M059J (cell line): ENCODE results near the gene CES3. TPM values are rescaled to one million over a fixed set of nuclear protein-coding genes. Genes with fewer than 3 reads are reported as not detected.
A peak's percentile ranks its signal among the peaks of the same experiment; 100 is the strongest.
"Not testable (repeated sequence)": the region's sequence is repeated elsewhere in the genome, so short reads cannot be mapped to it uniquely, and the experiment has no call there.

Source experiments
- DNase-seq: peaks from one replicate; pipeline ENCODE4 v3.0.0-alpha.2; 2012; ENCODE audit warnings: low read depth
- total RNA-seq: library from RNA; depleted of rRNA; stranded (reverse); fragments of >200 nt; shearing (Covaris generic); gene quantifications from 2 replicates; pipeline ENCODE4 v1.2.3, GENCODE V29; 2014

CES3 gene
- total RNA-seq, 1 experiment from 2014 or later = 1.0 TPM

DNA sequence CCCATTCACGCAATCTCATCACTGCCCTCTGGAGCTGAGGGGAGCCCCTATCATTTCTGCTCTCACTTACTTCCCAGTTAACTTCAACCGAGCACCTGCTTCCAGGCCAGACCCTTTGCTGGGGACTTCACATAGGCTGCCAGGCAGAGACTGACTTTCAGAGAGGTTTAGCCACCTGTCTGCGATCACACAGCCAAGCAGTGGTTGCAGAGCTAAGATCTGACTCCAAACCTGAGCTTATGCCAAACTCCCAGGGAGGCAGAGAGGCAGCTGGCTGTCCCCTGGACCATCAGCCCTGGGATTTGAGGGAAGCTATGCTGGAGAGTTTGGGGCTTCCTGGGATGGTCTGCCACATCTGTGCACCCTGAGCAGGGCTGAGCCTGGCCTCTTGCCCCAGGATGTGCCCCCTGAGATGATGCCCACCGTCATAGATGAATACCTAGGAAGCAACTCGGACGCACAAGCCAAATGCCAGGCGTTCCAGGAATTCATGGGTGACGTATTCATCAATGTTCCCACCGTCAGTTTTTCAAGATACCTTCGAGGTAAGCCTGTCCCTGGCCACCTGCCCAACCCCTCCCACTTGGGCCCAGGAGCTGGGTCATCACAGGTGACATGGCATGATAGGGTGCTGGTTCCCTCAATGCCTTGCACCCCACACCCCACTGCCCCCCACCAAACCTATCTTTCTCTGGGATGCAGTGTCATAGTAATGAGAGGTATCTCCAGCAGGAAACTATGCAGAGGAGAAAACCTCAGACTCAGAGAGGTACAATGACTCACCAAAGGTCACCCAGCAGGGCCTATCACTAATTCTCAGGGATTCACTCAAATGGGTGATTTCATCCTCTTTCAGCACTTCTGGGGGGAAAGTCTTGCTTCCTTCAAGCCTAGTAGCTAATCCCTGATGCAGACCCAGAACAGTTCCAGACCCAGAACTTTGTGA lies 10.0 kb downstream of the CES3 start:
- peak; percentile 80 for DNase-seq

GRCh38 chr16:66972983-66973382 lies 11.9 kb downstream of the CES3 start:
- DNase-seq = no peak

GRCh38 chr16:66973716-66974115 lies 12.7 kb downstream of the CES3 start:
- no peak for DNase-seq

DNA sequence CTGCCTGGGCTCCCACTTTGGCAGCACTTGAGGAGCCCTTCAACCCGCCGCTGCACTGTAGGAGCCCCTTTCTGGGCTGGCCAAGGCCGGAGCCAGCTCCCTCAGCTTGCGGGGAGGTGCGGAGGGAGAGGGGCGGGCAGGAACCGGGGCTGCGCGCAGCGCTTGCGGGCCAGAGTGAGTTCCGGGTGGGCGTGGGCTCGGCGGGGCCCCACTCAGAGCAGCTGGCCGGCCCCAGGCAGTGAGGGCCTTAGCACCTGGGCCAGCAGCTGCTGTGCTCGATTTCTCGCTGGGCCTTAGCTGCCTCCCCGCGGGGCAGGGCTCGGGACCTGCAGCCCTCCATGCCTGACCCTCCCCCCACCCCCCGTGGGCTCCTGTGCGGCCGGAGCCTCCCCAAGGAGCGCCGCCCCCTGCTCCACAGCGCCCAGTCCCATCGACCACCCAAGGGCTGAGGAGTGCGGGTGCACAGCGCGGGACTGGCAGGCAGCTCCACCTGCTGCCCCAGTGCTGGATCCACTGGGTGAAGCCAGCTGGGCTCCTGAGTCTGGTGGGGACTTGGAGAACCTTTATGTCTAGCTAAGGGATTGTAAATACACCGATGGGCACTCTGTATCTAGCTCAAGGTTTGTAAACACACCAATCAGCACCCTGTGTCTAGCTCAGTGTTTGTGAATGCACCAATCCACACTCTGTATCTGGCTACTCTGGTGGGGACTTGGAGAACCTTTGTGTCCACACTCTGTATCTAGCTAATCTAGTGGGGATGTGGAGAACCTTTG lies 13.3 kb downstream of the CES3 start:
- DNase-seq = not testable (repeated sequence)

- not testable (repeated sequence) for DNase-seq
Measured at GRCh38 chr16:66974932-66975246, 13.8 kb downstream of the CES3 start.

GRCh38 chr16:66975302-66975893 lies 14.3 kb downstream of the CES3 start:
- no peak for DNase-seq

GRCh38 chr16:66976746-66977145 lies 15.7 kb downstream of the CES3 start:
- no peak for DNase-seq

DNA sequence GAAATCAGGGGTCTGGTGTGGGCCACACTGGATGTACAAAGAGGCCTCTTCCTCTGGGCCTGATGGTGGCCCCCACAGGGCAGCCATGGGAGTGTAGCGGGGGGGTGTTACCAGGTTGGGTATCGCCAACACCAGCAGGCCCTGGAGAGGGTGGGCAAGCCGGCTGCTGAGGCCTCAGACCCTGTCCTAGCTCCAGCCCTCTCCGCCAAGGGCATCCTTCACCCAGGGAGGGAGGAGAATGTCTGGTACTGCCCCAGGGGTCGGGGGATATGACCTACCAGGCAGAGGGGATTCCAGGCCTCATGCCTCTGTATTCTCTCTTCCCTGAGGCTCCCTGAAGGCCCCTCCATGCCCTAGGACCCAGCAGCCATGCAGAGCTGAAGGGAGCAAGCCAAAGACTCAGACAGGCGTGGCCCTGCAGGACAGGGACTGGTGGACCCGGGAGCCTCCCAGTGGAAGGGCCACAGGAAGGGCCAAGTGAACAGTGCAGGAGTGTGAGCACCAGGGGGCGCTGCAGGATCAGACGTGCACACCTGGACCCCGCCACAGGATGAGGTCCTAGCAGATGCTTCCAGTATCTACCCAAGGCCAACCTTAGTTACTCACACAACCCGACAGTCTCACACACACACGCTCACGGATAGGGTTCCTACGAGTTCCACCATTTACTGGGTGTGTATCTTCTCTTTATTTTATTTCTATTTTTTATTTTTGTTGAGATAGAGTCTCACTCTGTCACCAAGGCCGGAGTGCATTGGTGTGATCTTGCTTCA lies 16.5 kb downstream of the CES3 start:
- peak; percentile 77 for DNase-seq

- DNase-seq = no peak
Measured at GRCh38 chr16:66979011-66979717, 18.1 kb downstream of the CES3 start.

DNA sequence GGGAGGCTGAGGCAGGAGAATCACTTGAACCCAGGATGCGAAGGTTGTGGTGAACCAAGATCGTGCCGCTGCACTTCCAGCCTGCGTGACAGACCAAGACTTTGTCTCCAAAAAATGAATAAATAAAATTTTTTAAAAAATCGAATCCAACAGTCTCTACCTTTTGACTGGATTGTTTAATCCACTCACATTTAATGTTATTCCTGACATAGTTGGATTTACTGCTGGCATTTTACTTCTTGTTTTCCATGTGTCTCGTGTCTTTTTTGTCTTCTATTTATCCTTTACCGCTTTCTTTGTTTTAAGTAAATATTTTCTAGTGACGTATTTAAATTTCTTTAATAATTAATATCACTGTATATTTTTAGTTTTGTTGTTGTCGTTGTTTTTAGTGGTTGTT lies 22.0 kb downstream of the CES3 start:
- DNase-seq = no peak

GRCh38 chr16:66984892-66985311 lies 23.8 kb downstream of the CES3 start:
- DNase-seq = no peak

DNA sequence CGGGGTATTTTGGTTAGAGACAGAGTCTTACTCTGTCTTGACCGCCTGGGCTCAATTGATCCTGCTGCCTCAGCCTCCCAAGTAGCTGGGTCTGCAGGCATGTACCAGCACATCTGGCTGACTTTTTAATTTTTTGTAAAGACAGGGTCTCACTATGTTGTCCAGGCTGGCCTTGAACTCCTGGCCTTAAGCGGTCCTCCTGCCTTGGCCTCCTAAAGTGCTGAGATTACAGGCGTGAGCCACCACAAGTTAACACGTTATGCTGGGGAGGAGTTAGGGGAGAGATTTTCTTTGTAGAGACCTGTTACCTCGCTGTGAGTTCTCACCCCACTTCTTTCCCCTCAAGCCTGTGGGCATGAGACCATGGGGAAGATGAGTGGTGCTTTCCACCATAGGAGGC lies 25.5 kb downstream of the CES3 start:
- DNase-seq = no peak

DNA sequence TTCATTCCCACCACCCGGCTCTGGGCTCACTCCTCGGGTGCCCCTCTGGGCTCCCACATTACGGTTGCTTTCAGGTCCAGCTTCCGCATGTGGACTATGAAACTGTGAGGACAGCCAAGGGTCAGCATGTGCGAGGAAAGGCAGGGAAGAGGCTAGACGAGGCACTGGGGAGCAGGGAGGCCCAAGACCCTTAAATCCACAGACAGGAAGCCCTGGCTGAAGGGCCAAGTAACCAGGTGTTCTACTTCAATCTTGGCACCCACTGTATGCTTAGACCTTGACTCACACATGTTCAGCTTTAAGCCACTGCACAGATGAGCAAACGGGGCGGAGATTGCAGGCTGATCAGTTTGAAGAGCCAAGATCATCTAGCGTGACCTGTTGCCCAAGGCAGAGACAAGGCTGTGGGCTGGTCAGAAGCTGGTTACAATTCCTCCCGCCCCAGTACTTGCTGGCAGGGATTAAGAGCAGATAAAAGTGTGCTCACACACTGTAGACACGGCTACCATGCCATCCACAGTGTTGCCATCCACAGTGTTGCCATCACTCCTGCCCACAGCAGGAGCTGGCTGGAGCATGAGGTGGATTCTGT lies 27.2 kb downstream of the CES3 start, which contains the start of gene CES4A:
Gene CES4A, plus strand, starts transcription at position 393 of the 592 bp plus-strand sequence. Its CDS starts 184 bp downstream, at position 577.
- peak; percentile 40 for DNase-seq

DNA sequence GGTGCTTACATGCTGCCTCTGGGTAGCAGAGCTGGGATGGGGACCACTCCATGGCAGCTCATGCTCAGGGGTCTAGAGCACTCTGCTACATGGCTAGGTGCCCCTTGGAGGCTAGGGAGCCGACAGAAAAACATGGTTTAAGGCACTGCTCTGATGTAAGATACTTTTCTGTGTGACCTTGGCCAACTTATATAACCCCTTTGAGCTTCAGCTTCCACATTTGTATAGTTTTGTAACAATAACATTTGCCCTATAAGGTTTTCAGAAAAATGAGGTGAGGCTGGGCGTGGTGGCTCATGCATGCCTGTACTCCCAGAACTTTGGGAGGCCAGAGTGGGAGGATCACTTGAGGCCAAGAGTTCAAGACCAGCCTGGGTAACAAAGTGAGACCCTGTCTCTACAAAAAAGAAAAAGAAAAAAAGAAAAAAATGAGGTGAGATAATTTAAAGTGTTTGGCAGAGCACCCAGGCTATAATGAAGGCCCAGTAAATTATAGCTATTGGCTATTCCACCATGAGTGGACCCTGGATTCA lies 30.5 kb downstream of the CES3 start:
- no peak for DNase-seq

DNA sequence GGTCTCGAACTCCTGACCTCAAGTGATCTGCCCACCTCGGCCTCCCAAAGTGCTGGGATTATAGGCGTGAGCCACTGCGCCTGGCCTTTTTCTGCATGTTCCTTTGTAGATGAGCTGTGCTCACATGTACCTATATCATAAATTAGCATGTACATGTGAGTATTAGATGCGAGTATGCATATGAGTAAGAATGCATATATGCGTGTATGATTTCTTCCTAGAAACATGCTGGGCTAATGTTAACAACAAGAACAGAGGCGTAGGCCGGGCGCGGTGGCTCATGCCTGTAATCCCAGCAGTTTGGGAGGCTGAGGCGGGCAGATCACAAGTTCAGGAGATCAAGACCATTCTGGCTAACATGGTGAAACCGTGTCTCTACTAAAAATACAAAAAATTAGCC lies 32.5 kb downstream of the CES3 start:
- not testable (repeated sequence) for DNase-seq

- DNase-seq = peak; percentile 61
Measured at GRCh38 chr16:66996324-66996982, 35.4 kb downstream of the CES3 start.

- DNase-seq = no peak
Measured at GRCh38 chr16:66996983-66997358, 35.9 kb downstream of the CES3 start.

GRCh38 chr16:67000384-67001351 lies 39.6 kb downstream of the CES3 start:
- DNase-seq = no peak

GRCh38 chr16:67001726-67002125 lies 40.7 kb downstream of the CES3 start:
- peak; percentile 39 for DNase-seq
